ENCODE data around the gene TPK1. TPM values are rescaled to one million over a fixed set of nuclear protein-coding genes. Genes with fewer than 3 reads are reported as not detected.
"Not testable (repeated sequence)": the region's sequence is repeated elsewhere in the genome, so short reads cannot be mapped to it uniquely, and the experiment has no call there.

The TPK1 gene
- polyA plus RNA-seq, 1 experiment: 0.38 TPM

GRCh38 chr7:144439717-144440205, 396.1 kb downstream of the TPK1 start:
- DNase-seq (ENCODE audit: low read depth, low spot score): no peak
- CTCF ChIA-PET: no interaction called here
- POLR2A ChIA-PET: no interaction called here
- H3K4me3 ChIP-seq (ENCODE audit: low read depth, low read length): no peak overlapping the region
- H3K27me3 ChIP-seq (ENCODE audit: control insufficient read depth, insufficient read depth, low read length): no peaks in the 10 kb centered on the region
- no peak for TF ChIP-seq CTCF (IDR thresholded peaks at IDR 0.05; ENCODE audit: low read depth, low read length)
- peaks cover 8% of the 10 kb centered on the region; the same call in 1 of the 2 replicates for H3K9me3 ChIP-seq (ENCODE audit: control insufficient read depth, insufficient read depth, low read length)
- no peak overlapping the region for H3K27ac ChIP-seq (ENCODE audit: low read depth, low read length)

GRCh38 chr7:144438759-144439158, 397.1 kb downstream of the TPK1 start:
- H3K27ac ChIP-seq (ENCODE audit: low read depth, low read length): no peak overlapping the region
- ChIA-PET CTCF (no interaction called here), POLR2A (no interaction called here)
- no peak overlapping the region for H3K4me3 ChIP-seq (ENCODE audit: low read depth, low read length)
- no peak for TF ChIP-seq CTCF (IDR thresholded peaks at IDR 0.05; ENCODE audit: low read depth, low read length)
- H3K27me3 ChIP-seq (ENCODE audit: control insufficient read depth, insufficient read depth, low read length): no peaks in the 10 kb centered on the region
- DNase-seq (ENCODE audit: low read depth, low spot score): no peak
- H3K9me3 ChIP-seq (ENCODE audit: control insufficient read depth, insufficient read depth, low read length): peaks cover 8% of the 10 kb centered on the region; the same call in 1 of the 2 replicates

- CTCF ChIA-PET: interaction anchor here (0.6 to 1.5 kb wide), 3 partner anchors 16 to 46 kb away, joined by 3 to 4 read pairs (median 3); no protein-coding TSS in a partner anchor
- peak; percentile 35 for TF ChIP-seq CTCF (IDR thresholded peaks at IDR 0.05; ENCODE audit: low read depth, low read length)
- no peak overlapping the region for H3K4me3 ChIP-seq (ENCODE audit: low read depth, low read length)
- POLR2A ChIA-PET: no interaction called here
- H3K27ac ChIP-seq (ENCODE audit: low read depth, low read length): no peak overlapping the region
- peaks cover 8% of the 10 kb centered on the region; the same call in 1 of the 2 replicates for H3K9me3 ChIP-seq (ENCODE audit: control insufficient read depth, insufficient read depth, low read length)
- H3K27me3 ChIP-seq (ENCODE audit: control insufficient read depth, insufficient read depth, low read length): no peaks in the 10 kb centered on the region
- peak; percentile 2 for DNase-seq (ENCODE audit: low read depth, low spot score)
Observed at GRCh38 chr7:144437370-144438191, 398.3 kb downstream of the TPK1 start.

GRCh38 chr7:144436500-144436899, 399.4 kb downstream of the TPK1 start:
- ChIA-PET POLR2A (no interaction called here), CTCF (interaction anchor here (1.1 to 1.5 kb wide), 2 partner anchors 17 to 45 kb away, joined by 3 to 4 read pairs; no protein-coding TSS in a partner anchor)
- TF ChIP-seq CTCF (IDR thresholded peaks at IDR 0.05; ENCODE audit: low read depth, low read length): no peak
- no peak for DNase-seq (ENCODE audit: low read depth, low spot score)
- no peak overlapping the region for H3K27ac ChIP-seq (ENCODE audit: low read depth, low read length)
- H3K9me3 ChIP-seq (ENCODE audit: control insufficient read depth, insufficient read depth, low read length): peaks cover 8% of the 10 kb centered on the region; the same call in 1 of the 2 replicates
- H3K27me3 ChIP-seq (ENCODE audit: control insufficient read depth, insufficient read depth, low read length): no peaks in the 10 kb centered on the region
- no peak overlapping the region for H3K4me3 ChIP-seq (ENCODE audit: low read depth, low read length)

GRCh38 chr7:144428431-144428830, 407.4 kb downstream of the TPK1 start:
- Histone ChIP-seq H3K9me3 (ENCODE audit: control insufficient read depth, insufficient read depth, low read length) (peaks cover 10% of the 10 kb centered on the region), H3K27ac (ENCODE audit: low read depth, low read length) (no peak overlapping the region), H3K27me3 (ENCODE audit: control insufficient read depth, insufficient read depth, low read length) (no peaks in the 10 kb centered on the region), H3K4me3 (ENCODE audit: low read depth, low read length) (no peak overlapping the region)
- no peak for DNase-seq (ENCODE audit: low read depth, low spot score)
- no peak for TF ChIP-seq CTCF (IDR thresholded peaks at IDR 0.05; ENCODE audit: low read depth, low read length)
- ChIA-PET CTCF (no interaction called here), POLR2A (no interaction called here)

GRCh38 chr7:144427539-144427938, 408.3 kb downstream of the TPK1 start:
- H3K27me3 ChIP-seq (ENCODE audit: control insufficient read depth, insufficient read depth, low read length); CTCF ChIA-PET; H3K9me3 ChIP-seq (ENCODE audit: control insufficient read depth, insufficient read depth, low read length); H3K27ac ChIP-seq (ENCODE audit: low read depth, low read length); DNase-seq (ENCODE audit: low read depth, low spot score); POLR2A ChIA-PET; H3K4me3 ChIP-seq (ENCODE audit: low read depth, low read length): not testable (repeated sequence)

- H3K27ac ChIP-seq (ENCODE audit: low read depth, low read length); POLR2A ChIA-PET; CTCF ChIA-PET; H3K9me3 ChIP-seq (ENCODE audit: control insufficient read depth, insufficient read depth, low read length); DNase-seq (ENCODE audit: low read depth, low spot score); H3K27me3 ChIP-seq (ENCODE audit: control insufficient read depth, insufficient read depth, low read length); H3K4me3 ChIP-seq (ENCODE audit: low read depth, low read length): not testable (repeated sequence)
Observed at GRCh38 chr7:144418931-144419330, 416.9 kb downstream of the TPK1 start.
